Measurements from ENCODE around the gene RILPL1. TPM values are rescaled to one million over a fixed set of nuclear protein-coding genes. Genes with fewer than 3 reads are reported as not detected.

RILPL1 gene
- polyA plus RNA-seq, 1 donor (not counting 4 experiments of a cell fraction or from before 2014, with no cell fraction given): 17.0 TPM

GRCh38 chr12:123502163-123502704, 31.3 kb downstream of the RILPL1 start:
- Histone ChIP-seq H3K27ac (ENCODE audit: control insufficient read depth, insufficient read depth, low read length) (no peak overlapping the region), H3K9me1 (ENCODE audit: control insufficient read depth, extremely low read depth, insufficient read depth, low read length) (no peaks in the 10 kb centered on the region), H2AFZ (ENCODE audit: control insufficient read depth, low read length) (no peak overlapping the region), H3K4me3 (ENCODE audit: control insufficient read depth in 2 of 3, extremely low read depth in 1 of 3, insufficient read depth in 2 of 3, low read depth in 1 of 3, low read length in 3 of 3) (no peak overlapping the region), H3K27me3 (ENCODE audit: control insufficient read depth, extremely low read depth, insufficient read depth, low read length) (no peaks in the 10 kb centered on the region), H3K4me2 (ENCODE audit: control insufficient read depth, extremely low read depth, insufficient read depth, low read depth, low read length) (no peak overlapping the region), H3K9me3 (ENCODE audit: control insufficient read depth, low read depth, low read length) (no peaks in the 10 kb centered on the region), H4K20me1 (ENCODE audit: control insufficient read depth, extremely low read depth, insufficient read depth, low read length) (no peaks in the 10 kb centered on the region), H3K9ac (ENCODE audit: control insufficient read depth, extremely low read depth, insufficient read depth, low read length) (no peak overlapping the region), H3K79me2 (ENCODE audit: control insufficient read depth, insufficient read depth, low read length) (peaks cover 3% of the 10 kb centered on the region), H3K4me1 (ENCODE audit: control insufficient read depth, extremely low read depth, insufficient read depth, low read length) (no peaks in the 10 kb centered on the region), H3K36me3 (ENCODE audit: control insufficient read depth in 2 of 2, extremely low read depth in 1 of 2, insufficient read depth in 2 of 2, low read length in 2 of 2) (peaks cover 5 to 11% of the 10 kb centered on the region in 2 experiments)
- DNase-seq (ENCODE audit: low read depth, low spot score): no peak
- no peak for TF ChIP-seq CTCF (optimal IDR thresholded peaks at IDR 0.05 in 1 of 3, IDR thresholded peaks at IDR 0.05 in 1 of 3, conservative IDR thresholded peaks at IDR 0.05 in 1 of 3; ENCODE audit: extremely low read depth in 1 of 3, insufficient read depth in 2 of 3, low read length in 3 of 3)
- TF ChIP-seq EZH2 (IDR thresholded peaks at IDR 0.05; ENCODE audit: low read length): no peak
- FAIRE-seq: no peak
- dilution Hi-C loops (cut with MboI; ENCODE audit: extremely low pct_ligation_motif_present, low sequenced_read_pairs): no loop called here

DNA sequence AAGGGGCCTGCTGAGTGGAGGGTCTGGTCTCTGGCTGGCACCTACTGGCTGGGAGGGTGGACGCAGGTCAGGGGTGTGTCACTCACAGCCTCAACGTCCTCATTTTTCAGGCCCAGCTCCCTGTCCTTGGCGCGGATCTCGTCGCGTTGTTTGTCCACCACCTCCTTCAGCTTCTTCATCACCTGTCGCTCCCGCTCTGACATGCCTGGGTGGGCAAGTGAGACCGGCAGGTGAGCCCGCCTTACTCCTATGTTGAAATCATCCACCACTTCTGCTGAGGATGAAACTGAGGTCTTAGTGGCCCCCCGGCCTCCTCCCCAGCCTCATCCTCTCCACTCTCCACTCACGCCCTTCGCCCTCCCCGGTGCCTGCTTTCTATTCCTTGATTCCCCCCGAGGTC, 34.2 kb downstream of the RILPL1 start:
- no peak for FAIRE-seq

More for the DNA sequence above, 34.2 kb downstream of the RILPL1 start:
- Histone ChIP-seq H3K4me3 (ENCODE audit: control insufficient read depth in 2 of 3, extremely low read depth in 1 of 3, insufficient read depth in 2 of 3, low read depth in 1 of 3, low read length in 3 of 3) (no peak overlapping the region), H3K27me3 (ENCODE audit: control insufficient read depth, extremely low read depth, insufficient read depth, low read length) (no peaks in the 10 kb centered on the region), H3K9me1 (ENCODE audit: control insufficient read depth, extremely low read depth, insufficient read depth, low read length) (no peaks in the 10 kb centered on the region), H3K4me2 (ENCODE audit: control insufficient read depth, extremely low read depth, insufficient read depth, low read depth, low read length) (no peak overlapping the region), H2AFZ (ENCODE audit: control insufficient read depth, low read length) (no peak overlapping the region), H3K9me3 (ENCODE audit: control insufficient read depth, low read depth, low read length) (no peaks in the 10 kb centered on the region), H3K4me1 (ENCODE audit: control insufficient read depth, extremely low read depth, insufficient read depth, low read length) (no peaks in the 10 kb centered on the region), H3K9ac (ENCODE audit: control insufficient read depth, extremely low read depth, insufficient read depth, low read length) (no peak overlapping the region), H4K20me1 (ENCODE audit: control insufficient read depth, extremely low read depth, insufficient read depth, low read length) (no peaks in the 10 kb centered on the region), H3K36me3 (ENCODE audit: control insufficient read depth in 2 of 2, extremely low read depth in 1 of 2, insufficient read depth in 2 of 2, low read length in 2 of 2) (peaks cover 5 to 16% of the 10 kb centered on the region in 2 experiments), H3K79me2 (ENCODE audit: control insufficient read depth, insufficient read depth, low read length) (no peaks in the 10 kb centered on the region), H3K27ac (ENCODE audit: control insufficient read depth, insufficient read depth, low read length) (no peak overlapping the region)
- no peak for TF ChIP-seq CTCF (optimal IDR thresholded peaks at IDR 0.05 in 1 of 3, IDR thresholded peaks at IDR 0.05 in 1 of 3, conservative IDR thresholded peaks at IDR 0.05 in 1 of 3; ENCODE audit: extremely low read depth in 1 of 3, insufficient read depth in 2 of 3, low read length in 3 of 3)
- no peak for TF ChIP-seq EZH2 (IDR thresholded peaks at IDR 0.05; ENCODE audit: low read length)
- no peak for DNase-seq (ENCODE audit: low read depth, low spot score)
- dilution Hi-C loops (cut with MboI; ENCODE audit: extremely low pct_ligation_motif_present, low sequenced_read_pairs): no loop called here
